ENCODE results near the gene FLNA.
"Not testable (repeated sequence)": the region's sequence is repeated elsewhere in the genome, so short reads cannot be mapped to it uniquely, and the experiment has no call there.

Gene FLNA

GRCh38 chrX:154341399-154342298, 32.8 kb downstream of the FLNA start:
- not testable (repeated sequence) for DNase-seq

- DNase-seq, result no peak
Observed at GRCh38 chrX:154334496-154334895, 39.9 kb downstream of the FLNA start.

GRCh38 chrX:154333837-154334271, 40.6 kb downstream of the FLNA start:
- no peak for DNase-seq

- no peak for DNase-seq
Observed at GRCh38 chrX:154333116-154333515, 41.3 kb downstream of the FLNA start.

- DNase-seq, result no peak
Observed at GRCh38 chrX:154332561-154332960, 41.9 kb downstream of the FLNA start.

- DNase-seq, result no peak
Observed at GRCh38 chrX:154329294-154329693, 45.1 kb downstream of the FLNA start.

GRCh38 chrX:154328646-154329045, 45.8 kb downstream of the FLNA start:
- DNase-seq, result no peak

- DNase-seq, result no peak
Observed at GRCh38 chrX:154327038-154327820, 47.2 kb downstream of the FLNA start.

GRCh38 chrX:154325541-154325940, 48.9 kb downstream of the FLNA start:
- DNase-seq, result no peak

GRCh38 chrX:154323537-154323936, 50.9 kb downstream of the FLNA start:
- DNase-seq, result no peak

- no peak for DNase-seq
Observed at GRCh38 chrX:154322890-154323289, 51.5 kb downstream of the FLNA start.

GRCh38 chrX:154321594-154321993, 52.8 kb downstream of the FLNA start:
- no peak for DNase-seq

- DNase-seq, result no peak
Observed at GRCh38 chrX:154321152-154321551, 53.3 kb downstream of the FLNA start.

- DNase-seq, result no peak
Observed at GRCh38 chrX:154320406-154320805, 54.0 kb downstream of the FLNA start.

- DNase-seq, result no peak
Observed at GRCh38 chrX:154317391-154317995, 56.9 kb downstream of the FLNA start.

- DNase-seq, result no peak
Observed at GRCh38 chrX:154315416-154315815, 59.0 kb downstream of the FLNA start.

GRCh38 chrX:154313147-154313546, 61.3 kb downstream of the FLNA start:
- no peak for DNase-seq

GRCh38 chrX:154312116-154312515, 62.3 kb downstream of the FLNA start:
- DNase-seq, result no peak

- DNase-seq, result no peak
Observed at GRCh38 chrX:154310616-154311536, 63.6 kb downstream of the FLNA start.

- no peak for DNase-seq
Observed at GRCh38 chrX:154309041-154309775, 65.2 kb downstream of the FLNA start.
